ENCODE data around the gene ADORA1.
A peak's percentile ranks its signal among the peaks of the same experiment; 100 is the strongest.

Gene ADORA1

DNA sequence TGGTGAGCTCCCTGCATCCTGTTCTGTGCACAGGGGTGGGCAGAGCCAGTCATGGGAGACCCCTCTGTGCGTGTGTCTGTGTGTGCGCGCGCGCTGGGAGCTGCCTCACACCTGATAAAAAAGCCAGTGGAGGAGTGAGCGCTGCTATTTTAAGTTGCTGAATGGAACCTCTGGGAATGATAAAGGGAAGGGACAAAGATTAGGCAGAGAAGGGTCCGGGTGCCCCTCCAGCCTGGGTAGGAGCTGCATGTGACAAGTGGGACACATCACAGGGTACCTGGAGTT is 847 bp downstream of the ADORA1 start:
- Histone ChIP-seq H2AK5ac (ENCODE audit: low read length, severe bottlenecking) (no peak overlapping the region), H3K36me3 (ENCODE audit: control insufficient read depth in 1 of 2, insufficient read depth in 2 of 2, low read depth in 1 of 2, low read length in 2 of 2) (peaks cover 13 to 18% of the 10 kb centered on the region in 2 experiments), H3K4me2 (ENCODE audit: low read length, poor library complexity, severe bottlenecking) (peak overlapping the region; percentile 75), H3K9me3 (ENCODE audit: control insufficient read depth, low read length) (no peaks in the 10 kb centered on the region), H3K27me3 (ENCODE audit: control insufficient read depth in 1 of 2, insufficient read depth in 1 of 2, low read length in 2 of 2) (peaks cover 0 to 28% of the 10 kb centered on the region in 2 experiments), H3K4ac (ENCODE audit: low read depth in 1 of 2, low read length in 2 of 2) (no peak overlapping the region), H2BK12ac (ENCODE audit: low read length in 2 of 2) (peak overlapping the region in 1 of 2 experiments; percentile 17), H4K8ac (ENCODE audit: low read length) (no peak overlapping the region), H2AFZ (ENCODE audit: low read depth, low read length) (peak overlapping the region; percentile 56), H3K9ac (ENCODE audit: low read length) (peak overlapping the region; percentile 74), H2BK15ac (ENCODE audit: low read depth, poor library complexity, severe bottlenecking) (no peak overlapping the region), H3K4me1 (ENCODE audit: control insufficient read depth, insufficient read depth, low read depth, low read length) (peaks cover 58% of the 10 kb centered on the region), H3K14ac (ENCODE audit: low read length in 2 of 2) (no peak overlapping the region), H4K91ac (ENCODE audit: low read length) (peak overlapping the region; percentile 20), H2BK120ac (ENCODE audit: low read depth, low read length) (no peak overlapping the region), H3K18ac (ENCODE audit: low read depth in 1 of 2, low read length in 2 of 2) (no peak overlapping the region), H2BK5ac (ENCODE audit: low read depth, low read length, poor library complexity, severe bottlenecking) (no peak overlapping the region), H3K27ac (ENCODE audit: low read length, poor library complexity, severe bottlenecking) (peak overlapping the region; percentile 19), H3K79me1 (replicated peaks; ENCODE audit: low read length, poor library complexity, severe bottlenecking) (peaks cover 8% of the 10 kb centered on the region), H3K4me3 (ENCODE audit: insufficient read depth in 1 of 2, low read depth in 1 of 2, low read length in 2 of 2) (peak overlapping the region; percentile 73 to 81), H3K23ac (ENCODE audit: low read length in 2 of 2) (no peak overlapping the region)
- DNase-seq, result no peak
- 23% methylated on average over 7 of the region's 7 CpGs for WGBS

DNA sequence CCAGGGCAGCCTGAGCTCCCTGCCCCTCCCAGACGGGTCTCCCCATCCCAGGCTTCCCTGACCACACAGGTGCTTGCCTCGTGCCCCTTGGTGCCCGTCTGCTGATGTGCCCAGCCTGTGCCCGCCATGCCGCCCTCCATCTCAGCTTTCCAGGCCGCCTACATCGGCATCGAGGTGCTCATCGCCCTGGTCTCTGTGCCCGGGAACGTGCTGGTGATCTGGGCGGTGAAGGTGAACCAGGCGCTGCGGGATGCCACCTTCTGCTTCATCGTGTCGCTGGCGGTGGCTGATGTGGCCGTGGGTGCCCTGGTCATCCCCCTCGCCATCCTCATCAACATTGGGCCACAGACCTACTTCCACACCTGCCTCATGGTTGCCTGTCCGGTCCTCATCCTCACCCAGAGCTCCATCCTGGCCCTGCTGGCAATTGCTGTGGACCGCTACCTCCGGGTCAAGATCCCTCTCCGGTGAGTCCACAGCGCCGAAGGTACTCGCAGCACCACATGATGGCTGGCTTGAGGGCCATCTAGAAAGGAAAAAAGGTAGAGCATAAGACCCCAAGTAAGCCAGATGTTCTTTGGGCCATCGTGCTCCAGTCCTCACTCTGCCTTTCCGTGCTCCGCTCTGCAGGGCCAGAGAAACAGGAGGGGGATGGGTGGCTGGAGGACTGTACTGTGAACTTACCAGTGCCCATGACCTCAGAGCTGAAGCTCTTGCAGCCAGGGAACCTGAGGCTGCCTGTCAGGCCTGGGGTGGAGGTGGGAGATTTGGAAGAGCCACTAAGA is 1.4 kb downstream of the ADORA1 start:
- Histone ChIP-seq H3K79me1 (replicated peaks; ENCODE audit: low read length, poor library complexity, severe bottlenecking) (peaks cover 11% of the 10 kb centered on the region), H2BK12ac (ENCODE audit: low read length in 2 of 2) (peak overlapping the region in 1 of 2 experiments; percentile 17)
- WGBS, result 92% methylated on average over 27 of the region's 29 CpGs

DNA sequence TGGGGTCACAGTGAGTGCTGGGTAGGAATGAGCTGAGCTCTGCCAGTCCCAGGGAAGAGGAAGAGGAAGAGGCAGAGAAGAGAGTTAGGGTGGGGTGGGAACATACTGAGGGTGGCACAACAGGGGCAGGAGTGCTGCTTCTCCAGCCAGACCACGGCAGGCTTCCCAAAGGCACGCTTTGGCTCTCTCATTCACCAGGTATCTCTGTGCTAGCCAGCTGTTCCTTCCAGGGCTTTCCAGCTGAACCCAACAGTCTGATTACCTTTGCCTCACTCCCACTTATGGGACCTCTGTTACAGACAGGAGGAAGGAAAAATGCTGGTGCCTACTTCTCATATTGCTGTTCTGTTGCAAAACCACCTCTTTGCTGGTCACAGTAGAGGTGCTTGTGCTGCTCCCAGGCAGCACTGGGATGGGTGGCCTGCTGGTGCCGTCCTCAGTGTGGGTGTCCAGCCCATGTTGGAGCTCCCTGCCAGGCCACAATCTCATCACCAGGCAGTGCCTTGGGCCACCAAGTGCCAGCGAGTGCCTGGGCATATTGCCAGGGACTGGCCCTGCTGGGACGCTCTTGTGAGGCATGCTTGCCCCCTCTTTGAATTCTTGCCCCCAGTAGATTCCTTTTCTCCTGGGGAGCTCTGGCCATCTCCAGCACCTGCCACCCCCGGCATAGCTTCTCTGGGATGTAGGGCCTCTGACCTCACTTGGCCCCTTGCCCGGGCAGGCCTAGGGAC is 2.1 kb downstream of the ADORA1 start:
- H2BK120ac ChIP-seq (ENCODE audit: low read depth, low read length), result no peak overlapping the region
- 88% methylated on average over 6 of the region's 7 CpGs for WGBS

More for the DNA sequence above, 1.4 kb downstream of the ADORA1 start:
- H3K23ac ChIP-seq (ENCODE audit: low read length in 2 of 2), result no peak overlapping the region
- H2BK15ac ChIP-seq (ENCODE audit: low read depth, poor library complexity, severe bottlenecking), result no peak overlapping the region
- H3K27ac ChIP-seq (ENCODE audit: low read length, poor library complexity, severe bottlenecking), result no peak overlapping the region
- no peak overlapping the region for H2AFZ ChIP-seq (ENCODE audit: low read depth, low read length)
- DNase-seq, result no peak
- H3K27me3 ChIP-seq (ENCODE audit: control insufficient read depth in 1 of 2, insufficient read depth in 1 of 2, low read length in 2 of 2), result peaks cover 0 to 22% of the 10 kb centered on the region in 2 experiments
- H3K14ac ChIP-seq (ENCODE audit: low read length in 2 of 2), result peak overlapping the region in 1 of 2 experiments; percentile 57
- peaks cover 13 to 22% of the 10 kb centered on the region in 2 experiments for H3K36me3 ChIP-seq (ENCODE audit: control insufficient read depth in 1 of 2, insufficient read depth in 2 of 2, low read depth in 1 of 2, low read length in 2 of 2)
- H3K4ac ChIP-seq (ENCODE audit: low read depth in 1 of 2, low read length in 2 of 2), result no peak overlapping the region
- peak overlapping the region; percentile 20 for H4K91ac ChIP-seq (ENCODE audit: low read length)
- H2AK5ac ChIP-seq (ENCODE audit: low read length, severe bottlenecking), result peak overlapping the region; percentile 16
- H3K18ac ChIP-seq (ENCODE audit: low read depth in 1 of 2, low read length in 2 of 2), result no peak overlapping the region
- no peak overlapping the region for H2BK5ac ChIP-seq (ENCODE audit: low read depth, low read length, poor library complexity, severe bottlenecking)
- H3K4me3 ChIP-seq (ENCODE audit: insufficient read depth in 1 of 2, low read depth in 1 of 2, low read length in 2 of 2), result peak overlapping the region; percentile 73 to 81
- peak overlapping the region; percentile 74 for H3K9ac ChIP-seq (ENCODE audit: low read length)
- H3K9me3 ChIP-seq (ENCODE audit: control insufficient read depth, low read length), result no peaks in the 10 kb centered on the region
- H3K4me2 ChIP-seq (ENCODE audit: low read length, poor library complexity, severe bottlenecking), result peak overlapping the region; percentile 75
- no peak overlapping the region for H4K8ac ChIP-seq (ENCODE audit: low read length)
- H3K4me1 ChIP-seq (ENCODE audit: control insufficient read depth, insufficient read depth, low read depth, low read length), result peaks cover 63% of the 10 kb centered on the region
- H2BK120ac ChIP-seq (ENCODE audit: low read depth, low read length), result no peak overlapping the region

DNA sequence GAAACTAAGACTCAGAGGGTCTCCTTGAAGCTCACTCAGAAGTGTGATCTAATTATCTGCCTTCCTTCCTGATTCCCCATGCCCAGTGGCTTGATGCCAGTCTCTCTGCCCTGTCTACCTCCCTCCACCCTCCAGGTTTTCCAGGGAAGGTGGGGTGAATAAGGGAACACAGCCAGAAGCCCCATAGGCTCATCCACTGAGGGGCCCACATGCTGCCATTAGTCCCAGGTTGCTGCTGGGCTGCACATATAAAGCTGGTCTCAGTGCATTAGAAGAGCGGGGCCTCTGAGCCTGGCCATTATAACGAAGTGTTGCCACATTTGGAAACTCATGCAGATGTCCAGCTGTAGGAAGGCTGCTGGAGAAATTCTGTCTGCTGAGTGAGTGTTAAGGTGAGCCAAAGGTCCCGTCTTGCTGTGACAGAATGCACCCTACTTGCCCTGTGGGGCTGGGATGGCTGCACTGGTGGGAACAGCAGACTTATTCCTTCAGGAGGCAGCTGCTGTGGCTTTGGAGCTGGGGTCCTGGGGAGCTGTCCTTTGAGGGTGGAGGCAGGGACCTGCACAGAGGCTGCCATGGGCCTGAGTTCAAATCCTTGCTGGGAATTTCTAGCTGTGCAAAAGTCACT is 2.9 kb downstream of the ADORA1 start:
- Histone ChIP-seq H3K79me1 (replicated peaks; ENCODE audit: low read length, poor library complexity, severe bottlenecking) (peaks cover 14% of the 10 kb centered on the region), H2BK15ac (ENCODE audit: low read depth, poor library complexity, severe bottlenecking) (no peak overlapping the region), H3K14ac (ENCODE audit: low read length in 2 of 2) (no peak overlapping the region), H4K8ac (ENCODE audit: low read length) (no peak overlapping the region), H2BK120ac (ENCODE audit: low read depth, low read length) (no peak overlapping the region), H3K27me3 (ENCODE audit: control insufficient read depth in 1 of 2, insufficient read depth in 1 of 2, low read length in 2 of 2) (peaks cover 0 to 8% of the 10 kb centered on the region in 2 experiments), H3K9ac (ENCODE audit: low read length) (peak overlapping the region; percentile 33), H4K91ac (ENCODE audit: low read length) (no peak overlapping the region), H3K23ac (ENCODE audit: low read length in 2 of 2) (no peak overlapping the region), H2BK12ac (ENCODE audit: low read length in 2 of 2) (no peak overlapping the region), H3K36me3 (ENCODE audit: control insufficient read depth in 1 of 2, insufficient read depth in 2 of 2, low read depth in 1 of 2, low read length in 2 of 2) (peaks cover 16 to 24% of the 10 kb centered on the region in 2 experiments), H3K9me3 (ENCODE audit: control insufficient read depth, low read length) (no peaks in the 10 kb centered on the region), H3K4me2 (ENCODE audit: low read length, poor library complexity, severe bottlenecking) (no peak overlapping the region), H3K4ac (ENCODE audit: low read depth in 1 of 2, low read length in 2 of 2) (no peak overlapping the region), H3K18ac (ENCODE audit: low read depth in 1 of 2, low read length in 2 of 2) (no peak overlapping the region), H2AFZ (ENCODE audit: low read depth, low read length) (no peak overlapping the region), H2AK5ac (ENCODE audit: low read length, severe bottlenecking) (no peak overlapping the region), H3K27ac (ENCODE audit: low read length, poor library complexity, severe bottlenecking) (peak overlapping the region; percentile 24), H3K4me1 (ENCODE audit: control insufficient read depth, insufficient read depth, low read depth, low read length) (peaks cover 61% of the 10 kb centered on the region), H2BK5ac (ENCODE audit: low read depth, low read length, poor library complexity, severe bottlenecking) (no peak overlapping the region), H3K4me3 (ENCODE audit: insufficient read depth in 1 of 2, low read depth in 1 of 2, low read length in 2 of 2) (peak overlapping the region in 1 of 2 experiments; percentile 81)
- no peak for DNase-seq
- 93% methylated on average over 3 of the region's 3 CpGs for WGBS

More for the DNA sequence above, 2.1 kb downstream of the ADORA1 start:
- Histone ChIP-seq H3K36me3 (ENCODE audit: control insufficient read depth in 1 of 2, insufficient read depth in 2 of 2, low read depth in 1 of 2, low read length in 2 of 2) (peaks cover 13 to 22% of the 10 kb centered on the region in 2 experiments), H3K27me3 (ENCODE audit: control insufficient read depth in 1 of 2, insufficient read depth in 1 of 2, low read length in 2 of 2) (peaks cover 0 to 16% of the 10 kb centered on the region in 2 experiments), H3K4me2 (ENCODE audit: low read length, poor library complexity, severe bottlenecking) (peak overlapping the region; percentile 75), H4K91ac (ENCODE audit: low read length) (no peak overlapping the region), H3K4ac (ENCODE audit: low read depth in 1 of 2, low read length in 2 of 2) (no peak overlapping the region), H2AFZ (ENCODE audit: low read depth, low read length) (no peak overlapping the region), H3K4me1 (ENCODE audit: control insufficient read depth, insufficient read depth, low read depth, low read length) (peaks cover 65% of the 10 kb centered on the region), H3K9me3 (ENCODE audit: control insufficient read depth, low read length) (no peaks in the 10 kb centered on the region), H3K4me3 (ENCODE audit: insufficient read depth in 1 of 2, low read depth in 1 of 2, low read length in 2 of 2) (peak overlapping the region in 1 of 2 experiments; percentile 81), H4K8ac (ENCODE audit: low read length) (no peak overlapping the region), H3K79me1 (replicated peaks; ENCODE audit: low read length, poor library complexity, severe bottlenecking) (peaks cover 14% of the 10 kb centered on the region), H2BK5ac (ENCODE audit: low read depth, low read length, poor library complexity, severe bottlenecking) (no peak overlapping the region), H3K14ac (ENCODE audit: low read length in 2 of 2) (no peak overlapping the region), H3K23ac (ENCODE audit: low read length in 2 of 2) (no peak overlapping the region), H2AK5ac (ENCODE audit: low read length, severe bottlenecking) (peak overlapping the region; percentile 16), H2BK12ac (ENCODE audit: low read length in 2 of 2) (no peak overlapping the region), H3K27ac (ENCODE audit: low read length, poor library complexity, severe bottlenecking) (peak overlapping the region; percentile 24), H3K9ac (ENCODE audit: low read length) (no peak overlapping the region), H2BK15ac (ENCODE audit: low read depth, poor library complexity, severe bottlenecking) (no peak overlapping the region), H3K18ac (ENCODE audit: low read depth in 1 of 2, low read length in 2 of 2) (no peak overlapping the region)
- DNase-seq, result no peak
